ENCODE data around the gene MFGE8.
A peak's percentile ranks its signal among the peaks of the same experiment; 100 is the strongest.

Gene MFGE8

GRCh38 chr15:88898736-88899135 lies 14.4 kb downstream of the MFGE8 start:
- DNase-seq (ENCODE audit: low spot score), result no peak

GRCh38 chr15:88897456-88898194 lies 15.6 kb downstream of the MFGE8 start:
- peak; percentile 84 for DNase-seq (ENCODE audit: low spot score)

- no peak for DNase-seq (ENCODE audit: low spot score)
These were observed 16.1 kb downstream of the MFGE8 start for GRCh38 chr15:88897142-88897455.

- no peak for DNase-seq (ENCODE audit: low spot score)
These were observed 16.7 kb downstream of the MFGE8 start for GRCh38 chr15:88896333-88897033.

GRCh38 chr15:88894819-88895767 lies 18.1 kb downstream of the MFGE8 start, which contains the start of gene HAPLN3:
TSS of gene HAPLN3 (minus strand) at chr15:88895544. CDS start at chr15:88887298, 8,246 bp downstream.
- peak; percentile 62 for DNase-seq (ENCODE audit: low spot score)

- DNase-seq (ENCODE audit: low spot score), result no peak
These were observed 18.8 kb downstream of the MFGE8 start for GRCh38 chr15:88894348-88894818.

GRCh38 chr15:88891540-88892254 lies 21.5 kb downstream of the MFGE8 start:
- no peak for DNase-seq (ENCODE audit: low spot score)

- peak; percentile 32 for DNase-seq (ENCODE audit: low spot score)
These were observed 22.7 kb downstream of the MFGE8 start for GRCh38 chr15:88890495-88890894.

- DNase-seq (ENCODE audit: low spot score), result no peak
These were observed 24.5 kb downstream of the MFGE8 start for GRCh38 chr15:88888719-88889118.

GRCh38 chr15:88887068-88887580 lies 26.1 kb downstream of the MFGE8 start:
- no peak for DNase-seq (ENCODE audit: low spot score)

GRCh38 chr15:88882785-88883184 lies 30.4 kb downstream of the MFGE8 start:
- no peak for DNase-seq (ENCODE audit: low spot score)

GRCh38 chr15:88881775-88882174 lies 31.4 kb downstream of the MFGE8 start:
- peak; percentile 28 for DNase-seq (ENCODE audit: low spot score)

GRCh38 chr15:88880944-88881740 lies 32.0 kb downstream of the MFGE8 start:
- no peak for DNase-seq (ENCODE audit: low spot score)

- peak; percentile 74 for DNase-seq (ENCODE audit: low spot score)
These were observed 34.4 kb downstream of the MFGE8 start for GRCh38 chr15:88878720-88879184.

- DNase-seq (ENCODE audit: low spot score), result no peak
These were observed 35.3 kb downstream of the MFGE8 start for GRCh38 chr15:88877906-88878305.

- no peak for DNase-seq (ENCODE audit: low spot score)
These were observed 35.8 kb downstream of the MFGE8 start for GRCh38 chr15:88877415-88877814.

- DNase-seq (ENCODE audit: low spot score), result no peak
These were observed 36.6 kb downstream of the MFGE8 start for GRCh38 chr15:88876573-88876972.

GRCh38 chr15:88874684-88875083 lies 38.5 kb downstream of the MFGE8 start:
- no peak for DNase-seq (ENCODE audit: low spot score)

- no peak for DNase-seq (ENCODE audit: low spot score)
These were observed 38.9 kb downstream of the MFGE8 start for GRCh38 chr15:88874275-88874674.

GRCh38 chr15:88873786-88874185 lies 39.4 kb downstream of the MFGE8 start:
- no peak for DNase-seq (ENCODE audit: low spot score)
